GM10248 (cell line): ENCODE data around the gene NOS3.

Source experiments
- CTCF ChIA-PET: fragments of 300-600 bp; sonication (Branson Sonifier 250); formaldehyde crosslinking; extraction: SDS; loops from one replicate; lab custom pipeline; 2021; ENCODE audit warnings: antibody characterized with exemption; lab: Yijun Ruan, JAX
- POLR2A ChIA-PET: fragments of 350-650 bp; sonication (Branson Sonifier 250); formaldehyde crosslinking; extraction: SDS; loops from one replicate; lab custom pipeline; 2020; ENCODE audit warnings: antibody characterized with exemption; lab: Yijun Ruan, JAX
- DNase-seq: peaks from one replicate; pipeline ENCODE4 v3.0.0; 2012; ENCODE audit errors: extremely low spot score
- CTCF ChIP-seq: IDR thresholded peaks from 2 replicates; pipeline ENCODE4 v1.5.1; 2012; ENCODE audit warnings: mild to moderate bottlenecking, low read depth; ENCODE audit errors: extremely low read depth, missing control alignments, control extremely low read depth

Gene NOS3

GRCh38 chr7:151028948-151029501 is 38.2 kb downstream of the NOS3 start:
- ChIA-PET CTCF (interaction anchor here (1.0 to 1.9 kb wide), 7 partner anchors 8 to 82 kb away, joined by 3 to 20 read pairs (median 5); no protein-coding TSS in a partner anchor), POLR2A (no interaction called here)
- no peak for DNase-seq
- TF ChIP-seq CTCF, result no peak

- DNase-seq, result no peak
- CTCF ChIA-PET, result interaction anchor here (1.0 to 4.5 kb wide), 2 partner anchors 13 to 23 kb away, joined by 3 to 19 read pairs; no protein-coding TSS in a partner anchor
- TF ChIP-seq CTCF, result no peak
- POLR2A ChIA-PET, result no interaction called here
Measured at GRCh38 chr7:151031011-151031410, 40.2 kb downstream of the NOS3 start.

- CTCF ChIA-PET, result interaction anchor here (1.2 to 4.5 kb wide), 5 partner anchors 9 to 91 kb away, joined by 3 to 19 read pairs (median 5); no protein-coding TSS in a partner anchor
- POLR2A ChIA-PET, result no interaction called here
- TF ChIP-seq CTCF, result no peak
- DNase-seq, result no peak
Measured at GRCh38 chr7:151032936-151033863, 42.4 kb downstream of the NOS3 start.

DNA sequence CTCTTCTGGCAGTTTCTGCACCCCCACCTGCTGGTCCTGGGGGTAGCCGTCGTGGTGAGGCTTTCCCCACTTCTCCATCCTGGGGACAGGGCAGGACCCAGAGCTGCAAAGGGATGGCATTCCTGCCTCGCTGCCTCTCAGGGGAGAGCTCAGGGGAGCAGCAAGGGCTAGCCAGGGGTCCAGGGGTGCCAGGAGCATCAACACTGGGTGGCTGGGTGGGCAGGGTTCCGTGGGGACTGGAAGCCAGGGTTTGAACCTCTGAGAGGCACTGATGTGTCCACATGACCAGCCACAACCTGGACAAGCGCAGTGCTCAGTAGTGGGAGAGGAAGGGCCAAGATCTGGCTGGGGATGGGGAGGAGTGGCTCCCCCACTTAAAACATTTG is 43.0 kb downstream of the NOS3 start:
- TF ChIP-seq CTCF, result no peak
- DNase-seq, result no peak
- ChIA-PET POLR2A (no interaction called here), CTCF (interaction anchor here (2.7 to 4.5 kb wide), 2 partner anchors 13 to 15 kb away, joined by 7 to 19 read pairs; no protein-coding TSS in a partner anchor)

DNA sequence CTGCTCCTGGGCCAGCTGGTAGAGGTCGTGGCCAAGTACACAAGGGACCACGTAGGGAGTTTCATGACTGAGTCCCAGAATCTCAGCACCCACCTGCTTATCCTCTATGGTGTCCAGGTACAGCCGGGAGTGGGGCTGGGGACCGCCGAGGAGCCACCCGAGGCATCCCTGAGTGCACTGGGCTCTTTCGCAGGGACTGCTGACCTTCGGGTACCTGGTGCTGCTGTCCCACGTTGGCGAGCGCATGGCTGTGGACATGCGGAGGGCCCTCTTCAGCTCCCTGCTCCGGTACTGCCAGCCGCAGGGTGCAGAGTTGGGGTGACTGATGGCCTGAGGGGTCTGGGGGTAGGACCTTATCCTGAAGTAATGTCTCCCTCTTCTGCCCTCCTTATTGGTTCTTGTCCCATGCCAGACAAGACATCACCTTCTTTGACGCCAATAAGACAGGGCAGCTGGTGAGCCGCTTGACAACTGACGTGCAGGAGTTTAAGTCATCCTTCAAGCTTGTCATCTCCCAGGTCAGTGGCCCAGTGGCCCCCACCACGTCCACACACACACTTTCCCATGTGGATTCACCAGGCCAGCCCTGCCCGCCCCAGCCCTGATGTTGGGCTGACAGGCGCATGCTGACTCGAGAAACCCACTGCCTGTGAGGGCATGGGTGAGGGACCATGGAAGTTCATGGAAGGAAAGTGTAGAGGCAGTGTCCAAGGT is 43.7 kb downstream of the NOS3 start:
- ChIA-PET CTCF (interaction anchor here (2.7 to 4.5 kb wide), 2 partner anchors 13 to 16 kb away, joined by 7 to 19 read pairs; no protein-coding TSS in a partner anchor), POLR2A (no interaction called here)
- no peak for DNase-seq
- TF ChIP-seq CTCF, result no peak

DNA sequence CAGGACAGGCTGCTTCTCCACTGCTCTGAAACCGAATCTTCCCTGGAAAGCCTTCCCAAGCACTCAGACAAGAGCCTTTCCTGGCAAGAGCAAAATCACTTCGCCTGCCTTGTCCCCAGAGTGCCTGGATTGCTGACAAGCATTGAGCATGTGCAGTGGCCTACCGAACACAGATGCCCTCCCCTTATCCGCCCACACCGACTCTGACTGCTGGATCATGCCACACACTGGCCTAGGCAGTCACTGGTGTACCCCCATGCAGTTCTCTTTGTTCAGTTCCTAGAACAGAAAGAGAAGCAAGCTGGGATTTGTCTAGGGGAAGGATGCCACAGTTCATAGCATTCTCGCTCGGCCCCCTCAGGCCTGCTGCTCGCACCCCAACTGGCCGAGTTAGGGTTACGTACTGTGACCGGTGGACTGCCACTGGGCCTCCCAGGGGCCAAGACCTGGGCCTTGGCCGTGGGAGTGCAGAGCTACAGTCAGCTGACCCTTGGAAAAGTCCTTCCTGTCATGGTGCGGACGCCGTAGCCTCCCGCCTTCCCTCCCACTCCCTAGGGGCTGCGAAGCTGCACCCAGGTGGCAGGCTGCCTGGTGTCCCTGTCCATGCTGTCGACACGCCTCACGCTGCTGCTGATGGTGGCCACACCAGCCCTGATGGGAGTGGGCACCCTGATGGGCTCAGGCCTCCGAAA is 44.4 kb downstream of the NOS3 start:
- no peak for TF ChIP-seq CTCF
- ChIA-PET POLR2A (no interaction called here), CTCF (interaction anchor here (2.7 to 4.5 kb wide), 2 partner anchors 12 to 17 kb away, joined by 7 to 19 read pairs; no protein-coding TSS in a partner anchor)
- no peak for DNase-seq
